ENCODE data around the gene KIF12.
"Not testable (repeated sequence)": the region's sequence is repeated elsewhere in the genome, so short reads cannot be mapped to it uniquely, and the experiment has no call there.

KIF12 gene

GRCh38 chr9:114046237-114046755 lies 52.8 kb downstream of the KIF12 start:
- no peak for DNase-seq (ENCODE audit: low spot score)

- DNase-seq (ENCODE audit: low spot score): not testable (repeated sequence)
Observed at GRCh38 chr9:114043660-114044059, 55.4 kb downstream of the KIF12 start.
